ENCODE results near the gene FCAMR.

Gene FCAMR

DNA sequence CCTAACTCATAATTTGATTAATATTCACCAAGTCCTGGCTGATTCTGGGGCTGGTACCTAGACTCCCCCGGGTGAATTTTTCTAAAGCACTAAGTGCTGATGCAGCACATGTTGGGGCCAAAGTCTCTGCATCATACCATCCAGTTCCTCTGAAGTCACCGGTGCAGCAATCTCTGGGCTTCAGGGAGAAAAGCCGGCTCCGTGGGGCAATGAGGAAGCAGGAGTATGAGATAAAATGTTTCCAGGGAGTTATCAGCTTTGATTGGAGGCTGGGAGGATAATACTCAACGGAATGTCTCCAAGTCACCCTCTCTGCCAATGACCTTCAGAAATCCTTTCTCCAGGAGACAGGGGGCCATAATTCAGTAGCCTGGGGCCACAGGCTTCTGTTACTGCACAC lies 1.2 kb downstream of the FCAMR start:
- Histone ChIP-seq H2BK5ac (ENCODE audit: low read length) (no peak overlapping the region), H3K4me2 (ENCODE audit: low read length) (no peak overlapping the region), H3K4me3 (ENCODE audit: low read length) (no peak overlapping the region), H3K27ac (ENCODE audit: low read depth, low read length) (no peak overlapping the region), H3K79me2 (ENCODE audit: control insufficient read depth, insufficient read depth, low read length) (no peaks in the 10 kb centered on the region), H3K18ac (ENCODE audit: low read length) (no peak overlapping the region), H2AK5ac (ENCODE audit: low read length) (no peak overlapping the region), H3K36me3 (ENCODE audit: control insufficient read depth, insufficient read depth, low read length) (no peaks in the 10 kb centered on the region), H3K23ac (ENCODE audit: low read length) (no peak overlapping the region), H3K79me1 (ENCODE audit: low read length) (no peaks in the 10 kb centered on the region), H3K9ac (ENCODE audit: low read length) (no peak overlapping the region), H2BK120ac (ENCODE audit: low read depth, low read length) (no peak overlapping the region), H4K8ac (ENCODE audit: low read depth, low read length) (no peak overlapping the region), H4K5ac (ENCODE audit: low read length) (no peak overlapping the region), H3K4ac (ENCODE audit: low read depth, low read length) (no peak overlapping the region), H2BK15ac (replicated peaks; ENCODE audit: low read depth) (no peak overlapping the region), H3K4me1 (ENCODE audit: control insufficient read depth, low read depth, low read length) (no peaks in the 10 kb centered on the region), H3K27me3 (ENCODE audit: insufficient read depth, low read length, poor library complexity) (no peaks in the 10 kb centered on the region), H3K56ac (ENCODE audit: low read length) (no peak overlapping the region)
- no peak for DNase-seq
- WGBS (ENCODE audit: extremely low coverage, insufficient coverage, low lambda C conversion rate), result no CpG with 5 or more reads among the region's 5 CpGs

DNA sequence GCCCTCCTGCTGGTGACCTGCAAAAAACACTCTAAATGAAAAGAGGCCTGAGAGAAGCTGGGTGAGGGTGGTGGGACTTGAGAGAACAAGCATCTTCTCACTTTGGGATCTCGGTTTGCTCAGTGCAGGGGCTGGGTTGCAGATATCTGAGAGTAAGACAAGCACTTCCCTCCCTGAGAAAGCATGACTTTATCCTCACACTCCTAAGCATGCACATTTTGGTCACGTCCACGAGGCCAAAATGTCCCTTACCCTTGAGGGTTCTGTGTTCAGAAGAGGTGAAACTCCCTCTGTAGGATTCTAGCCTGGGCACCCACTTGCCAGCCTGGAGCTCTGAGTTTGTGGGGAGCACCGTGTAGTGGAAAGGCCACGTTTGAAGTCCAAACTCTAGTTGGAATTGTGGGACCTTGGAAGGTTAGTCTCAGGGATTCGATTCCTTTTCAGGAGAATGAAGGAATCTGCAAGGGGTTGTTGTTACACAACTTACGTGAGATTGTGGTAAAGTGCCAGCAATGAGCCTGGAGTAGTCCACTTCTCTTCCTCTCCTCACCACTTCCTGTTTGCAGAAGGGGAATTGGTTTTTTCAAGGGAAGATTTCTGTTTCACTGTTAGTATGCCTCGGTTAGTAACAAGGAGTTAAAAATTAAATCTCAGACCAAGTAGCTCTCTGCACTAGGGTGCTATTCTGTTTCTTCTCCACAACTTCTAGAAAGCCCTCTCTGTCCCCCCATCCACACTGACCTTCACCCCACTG lies 3.0 kb downstream of the FCAMR start:
- Histone ChIP-seq H3K79me1 (ENCODE audit: low read length) (no peaks in the 10 kb centered on the region), H3K18ac (ENCODE audit: low read length) (no peak overlapping the region), H3K4ac (ENCODE audit: low read depth, low read length) (no peak overlapping the region), H2BK5ac (ENCODE audit: low read length) (no peak overlapping the region), H3K27me3 (ENCODE audit: insufficient read depth, low read length, poor library complexity) (no peaks in the 10 kb centered on the region), H4K5ac (ENCODE audit: low read length) (no peak overlapping the region), H3K36me3 (ENCODE audit: control insufficient read depth, insufficient read depth, low read length) (no peaks in the 10 kb centered on the region), H3K27ac (ENCODE audit: low read depth, low read length) (no peak overlapping the region), H2BK15ac (replicated peaks; ENCODE audit: low read depth) (no peak overlapping the region), H2BK120ac (ENCODE audit: low read depth, low read length) (no peak overlapping the region), H2AK5ac (ENCODE audit: low read length) (no peak overlapping the region), H3K4me2 (ENCODE audit: low read length) (no peak overlapping the region), H3K79me2 (ENCODE audit: control insufficient read depth, insufficient read depth, low read length) (no peaks in the 10 kb centered on the region), H3K9ac (ENCODE audit: low read length) (no peak overlapping the region), H3K56ac (ENCODE audit: low read length) (no peak overlapping the region), H3K4me3 (ENCODE audit: low read length) (no peak overlapping the region), H4K8ac (ENCODE audit: low read depth, low read length) (no peak overlapping the region), H3K4me1 (ENCODE audit: control insufficient read depth, low read depth, low read length) (no peaks in the 10 kb centered on the region), H3K23ac (ENCODE audit: low read length) (no peak overlapping the region)
- WGBS (ENCODE audit: extremely low coverage, insufficient coverage, low lambda C conversion rate), result no CpG with 5 or more reads among the region's 8 CpGs
- DNase-seq, result no peak

DNA sequence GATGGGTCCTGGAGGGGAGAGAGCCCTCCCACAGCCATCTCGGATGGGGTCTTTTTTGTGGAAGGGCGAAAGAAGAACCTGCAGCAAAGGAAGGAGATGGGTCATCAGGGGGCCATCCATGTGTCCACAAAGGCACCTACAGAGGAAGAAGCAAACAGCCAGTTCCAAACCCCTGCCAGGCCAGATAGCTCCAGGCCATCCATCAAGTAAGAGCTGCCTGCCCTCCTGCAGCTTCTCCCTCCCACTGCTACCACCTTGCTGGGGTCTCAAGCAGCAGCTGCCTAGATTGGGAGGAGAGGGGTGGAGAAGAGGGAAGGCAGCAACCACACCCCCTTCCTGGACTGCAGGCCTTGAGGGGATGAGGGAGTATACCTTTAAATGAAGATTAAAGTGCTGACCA lies 4.5 kb downstream of the FCAMR start:
- Histone ChIP-seq H2AK5ac (ENCODE audit: low read length) (no peak overlapping the region), H3K79me2 (ENCODE audit: control insufficient read depth, insufficient read depth, low read length) (no peaks in the 10 kb centered on the region), H3K23ac (ENCODE audit: low read length) (no peak overlapping the region), H3K4ac (ENCODE audit: low read depth, low read length) (no peak overlapping the region), H3K18ac (ENCODE audit: low read length) (no peak overlapping the region), H3K27ac (ENCODE audit: low read depth, low read length) (no peak overlapping the region), H4K5ac (ENCODE audit: low read length) (no peak overlapping the region), H4K8ac (ENCODE audit: low read depth, low read length) (no peak overlapping the region), H3K9ac (ENCODE audit: low read length) (no peak overlapping the region), H3K79me1 (ENCODE audit: low read length) (no peaks in the 10 kb centered on the region), H2BK5ac (ENCODE audit: low read length) (no peak overlapping the region), H2BK15ac (replicated peaks; ENCODE audit: low read depth) (no peak overlapping the region), H2BK120ac (ENCODE audit: low read depth, low read length) (no peak overlapping the region), H3K4me3 (ENCODE audit: low read length) (no peak overlapping the region), H3K4me1 (ENCODE audit: control insufficient read depth, low read depth, low read length) (no peaks in the 10 kb centered on the region), H3K4me2 (ENCODE audit: low read length) (no peak overlapping the region), H3K36me3 (ENCODE audit: control insufficient read depth, insufficient read depth, low read length) (no peaks in the 10 kb centered on the region), H3K27me3 (ENCODE audit: insufficient read depth, low read length, poor library complexity) (no peaks in the 10 kb centered on the region), H3K56ac (ENCODE audit: low read length) (no peak overlapping the region)
- WGBS (ENCODE audit: extremely low coverage, insufficient coverage, low lambda C conversion rate), result no CpG with 5 or more reads among the region's 2 CpGs
- DNase-seq, result no peak

DNA sequence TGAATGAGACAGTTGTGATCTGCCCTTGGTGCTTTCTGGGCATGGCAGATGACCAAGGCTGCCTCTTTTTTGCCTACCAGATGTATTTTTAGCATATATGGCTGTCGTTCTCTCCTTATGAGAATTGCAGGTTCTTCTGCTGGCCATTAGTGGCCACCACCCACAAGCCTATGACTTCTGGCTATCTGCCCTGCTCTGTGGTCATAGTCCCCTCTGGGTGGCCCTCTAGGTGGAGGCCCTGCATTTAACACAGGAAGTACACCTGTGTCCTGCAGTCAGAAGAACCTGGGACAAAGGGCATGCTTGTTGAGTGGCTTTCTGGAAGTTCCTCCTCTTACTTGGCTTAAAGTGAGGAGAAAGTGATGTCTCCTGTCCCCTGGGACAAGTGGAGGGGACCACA lies 6.5 kb downstream of the FCAMR start:
- no peak overlapping the region for H2AK5ac ChIP-seq (ENCODE audit: low read length)
- no peak overlapping the region for H3K4me2 ChIP-seq (ENCODE audit: low read length)
- H3K27me3 ChIP-seq (ENCODE audit: insufficient read depth, low read length, poor library complexity), result no peaks in the 10 kb centered on the region
- no peak overlapping the region for H3K4ac ChIP-seq (ENCODE audit: low read depth, low read length)
- no peak overlapping the region for H2BK15ac ChIP-seq (replicated peaks; ENCODE audit: low read depth)
- DNase-seq, result no peak
- no peak overlapping the region for H3K9ac ChIP-seq (ENCODE audit: low read length)
- no peak overlapping the region for H2BK120ac ChIP-seq (ENCODE audit: low read depth, low read length)
- H3K4me1 ChIP-seq (ENCODE audit: control insufficient read depth, low read depth, low read length), result no peaks in the 10 kb centered on the region
- no peaks in the 10 kb centered on the region for H3K79me2 ChIP-seq (ENCODE audit: control insufficient read depth, insufficient read depth, low read length)
- no peak overlapping the region for H2BK5ac ChIP-seq (ENCODE audit: low read length)
- H3K4me3 ChIP-seq (ENCODE audit: low read length), result no peak overlapping the region
- H3K79me1 ChIP-seq (ENCODE audit: low read length), result no peaks in the 10 kb centered on the region
- no peaks in the 10 kb centered on the region for H3K36me3 ChIP-seq (ENCODE audit: control insufficient read depth, insufficient read depth, low read length)
- no peak overlapping the region for H3K56ac ChIP-seq (ENCODE audit: low read length)
- no peak overlapping the region for H4K8ac ChIP-seq (ENCODE audit: low read depth, low read length)
- no CpG with 5 or more reads among the region's 1 CpG for WGBS (ENCODE audit: extremely low coverage, insufficient coverage, low lambda C conversion rate)
- H4K5ac ChIP-seq (ENCODE audit: low read length), result no peak overlapping the region
- no peak overlapping the region for H3K23ac ChIP-seq (ENCODE audit: low read length)
- H3K27ac ChIP-seq (ENCODE audit: low read depth, low read length), result no peak overlapping the region
- H3K18ac ChIP-seq (ENCODE audit: low read length), result no peak overlapping the region

DNA sequence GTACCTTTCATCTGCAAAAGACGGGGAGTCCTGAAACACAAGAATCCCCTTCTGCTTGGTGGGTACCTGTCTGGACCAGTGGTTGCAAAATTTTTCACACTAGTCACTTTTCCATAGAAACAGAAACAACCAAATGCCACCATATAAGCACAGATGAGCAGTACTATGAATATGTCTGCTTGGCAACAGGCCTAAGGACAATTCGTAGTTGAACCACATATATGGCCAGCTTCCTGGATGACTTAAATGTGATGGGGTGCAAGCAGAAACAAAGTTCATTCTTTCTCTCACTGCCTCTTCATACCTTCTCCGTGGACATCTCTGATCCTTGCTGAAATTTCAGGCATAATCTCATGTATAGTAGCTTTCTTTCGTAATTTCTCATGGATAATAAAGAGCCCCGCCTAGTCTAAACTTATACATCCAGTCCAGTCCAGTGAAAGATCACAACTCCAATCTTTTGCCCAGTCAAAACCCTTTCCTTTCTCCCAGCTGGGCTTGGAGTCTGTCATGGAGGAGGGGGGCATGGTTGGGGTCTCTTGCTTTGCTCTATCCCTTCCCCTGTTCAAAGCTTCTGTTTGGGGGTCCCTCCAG lies 7.0 kb downstream of the FCAMR start:
- H2AK5ac ChIP-seq (ENCODE audit: low read length), result no peak overlapping the region
- H2BK120ac ChIP-seq (ENCODE audit: low read depth, low read length), result no peak overlapping the region
- no peak overlapping the region for H3K18ac ChIP-seq (ENCODE audit: low read length)
- no peaks in the 10 kb centered on the region for H3K4me1 ChIP-seq (ENCODE audit: control insufficient read depth, low read depth, low read length)
- H3K4me3 ChIP-seq (ENCODE audit: low read length), result no peak overlapping the region
- no peak overlapping the region for H3K4ac ChIP-seq (ENCODE audit: low read depth, low read length)
- no peaks in the 10 kb centered on the region for H3K79me2 ChIP-seq (ENCODE audit: control insufficient read depth, insufficient read depth, low read length)
- no peaks in the 10 kb centered on the region for H3K36me3 ChIP-seq (ENCODE audit: control insufficient read depth, insufficient read depth, low read length)
- no peak overlapping the region for H3K9ac ChIP-seq (ENCODE audit: low read length)
- no CpG with 5 or more reads among the region's 5 CpGs for WGBS (ENCODE audit: extremely low coverage, insufficient coverage, low lambda C conversion rate)
- no peak overlapping the region for H4K5ac ChIP-seq (ENCODE audit: low read length)
- H4K8ac ChIP-seq (ENCODE audit: low read depth, low read length), result no peak overlapping the region
- no peaks in the 10 kb centered on the region for H3K79me1 ChIP-seq (ENCODE audit: low read length)
- no peak overlapping the region for H3K23ac ChIP-seq (ENCODE audit: low read length)
- no peaks in the 10 kb centered on the region for H3K27me3 ChIP-seq (ENCODE audit: insufficient read depth, low read length, poor library complexity)
- no peak overlapping the region for H3K56ac ChIP-seq (ENCODE audit: low read length)
- no peak overlapping the region for H2BK5ac ChIP-seq (ENCODE audit: low read length)
- H3K27ac ChIP-seq (ENCODE audit: low read depth, low read length), result no peak overlapping the region
- H3K4me2 ChIP-seq (ENCODE audit: low read length), result no peak overlapping the region
- DNase-seq, result no peak
- no peak overlapping the region for H2BK15ac ChIP-seq (replicated peaks; ENCODE audit: low read depth)

DNA sequence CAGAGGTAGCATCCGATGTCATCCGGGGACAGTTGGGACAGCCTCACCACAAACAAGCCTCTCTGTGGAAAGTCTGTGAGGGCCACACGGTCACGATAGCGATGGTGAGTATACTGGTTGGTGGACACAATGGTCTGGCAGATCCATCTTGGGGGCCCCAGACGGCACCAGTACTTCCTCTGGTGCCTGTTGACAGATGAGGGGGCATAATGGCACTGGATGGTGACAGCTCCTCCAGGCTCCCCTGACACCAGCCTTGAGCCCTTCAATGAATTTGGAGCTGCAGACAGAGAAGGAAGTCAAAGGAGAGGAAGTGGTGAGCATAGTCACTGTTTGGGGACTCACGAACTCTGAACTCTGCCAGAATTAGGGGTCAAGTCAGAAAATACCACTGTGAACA lies 8.0 kb downstream of the FCAMR start:
- Histone ChIP-seq H3K18ac (ENCODE audit: low read length) (no peak overlapping the region), H2BK15ac (replicated peaks; ENCODE audit: low read depth) (no peak overlapping the region), H3K36me3 (ENCODE audit: control insufficient read depth, insufficient read depth, low read length) (no peaks in the 10 kb centered on the region), H3K9ac (ENCODE audit: low read length) (no peak overlapping the region), H2BK120ac (ENCODE audit: low read depth, low read length) (no peak overlapping the region), H3K27ac (ENCODE audit: low read depth, low read length) (no peak overlapping the region), H3K4me1 (ENCODE audit: control insufficient read depth, low read depth, low read length) (no peaks in the 10 kb centered on the region), H3K56ac (ENCODE audit: low read length) (no peak overlapping the region), H3K79me2 (ENCODE audit: control insufficient read depth, insufficient read depth, low read length) (no peaks in the 10 kb centered on the region), H4K5ac (ENCODE audit: low read length) (no peak overlapping the region), H3K4me2 (ENCODE audit: low read length) (no peak overlapping the region), H2AK5ac (ENCODE audit: low read length) (no peak overlapping the region), H3K4me3 (ENCODE audit: low read length) (no peak overlapping the region), H3K27me3 (ENCODE audit: insufficient read depth, low read length, poor library complexity) (no peaks in the 10 kb centered on the region), H4K8ac (ENCODE audit: low read depth, low read length) (no peak overlapping the region), H3K23ac (ENCODE audit: low read length) (no peak overlapping the region), H3K4ac (ENCODE audit: low read depth, low read length) (no peak overlapping the region), H3K79me1 (ENCODE audit: low read length) (no peaks in the 10 kb centered on the region), H2BK5ac (ENCODE audit: low read length) (no peak overlapping the region)
- WGBS (ENCODE audit: extremely low coverage, insufficient coverage, low lambda C conversion rate), result no CpG with 5 or more reads among the region's 7 CpGs
- no peak for DNase-seq

Data from mesendoderm (in vitro differentiated cells).